Lower lobe of right lung (tissue), 2 donors: ENCODE data around the gene TMEM240. TPM values are rescaled to one million over a fixed set of nuclear protein-coding genes. Genes with fewer than 3 reads are reported as not detected.

Experiments
- ATAC-seq, 2 donors: fragments of 200-7000 bp; cut with Tn5 transposase; one replicate each; pipeline ENCODE4 v1.9.1; 2020 to 2022; ENCODE audit warnings: mild to moderate bottlenecking in 2 of 2, moderate library complexity in 2 of 2
- DNase-seq: peaks from one replicate; pipeline ENCODE4 v3.0.0-alpha.2; 2020
- H3K27ac ChIP-seq: fragments of 200-600 bp; one replicate; pipeline ENCODE4 v1.8.0; 2022
- H3K27me3 ChIP-seq: fragments of 200-600 bp; one replicate; pipeline ENCODE4 v1.8.0; 2022; ENCODE audit warnings: low read depth
- H3K36me3 ChIP-seq: fragments of 200-600 bp; one replicate; pipeline ENCODE4 v1.8.0; 2022; ENCODE audit warnings: mild to moderate bottlenecking
- H3K4me1 ChIP-seq: fragments of 200-600 bp; one replicate; pipeline ENCODE4 v1.8.0; 2022
- H3K4me3 ChIP-seq: fragments of 200-600 bp; one replicate; pipeline ENCODE4 v1.8.0; 2022; ENCODE audit warnings: mild to moderate bottlenecking
- H3K9me3 ChIP-seq: fragments of 200-600 bp; one replicate; pipeline ENCODE4 v1.8.0; 2022
- CTCF ChIP-seq: fragments of 200-600 bp; IDR thresholded peaks from one replicate; pipeline ENCODE4 v1.8.0; 2022; ENCODE audit warnings: antibody characterized with exemption, mild to moderate bottlenecking
- intact Hi-C: fragments of 100-400 bp; cut with DNase I; formaldehyde crosslinking; loops from one replicate; pipeline ENCODE4 v1.11.0; 2022
- total RNA-seq: library from RNA; stranded (reverse); fragmentation: NEBNext Ultra II Directional; extraction: Animal tissue kit (Norgen Biotek cat#: 25700); gene quantifications from one replicate; pipeline ENCODE4 v1.2.1, GENCODE V29; 2021
- donor health status: DM: no; HTN: yes; CAD: no; lungs with severe emphysema.

TMEM240 gene
- total RNA-seq, 1 donor from 2014 or later: 3.9 TPM

DNA sequence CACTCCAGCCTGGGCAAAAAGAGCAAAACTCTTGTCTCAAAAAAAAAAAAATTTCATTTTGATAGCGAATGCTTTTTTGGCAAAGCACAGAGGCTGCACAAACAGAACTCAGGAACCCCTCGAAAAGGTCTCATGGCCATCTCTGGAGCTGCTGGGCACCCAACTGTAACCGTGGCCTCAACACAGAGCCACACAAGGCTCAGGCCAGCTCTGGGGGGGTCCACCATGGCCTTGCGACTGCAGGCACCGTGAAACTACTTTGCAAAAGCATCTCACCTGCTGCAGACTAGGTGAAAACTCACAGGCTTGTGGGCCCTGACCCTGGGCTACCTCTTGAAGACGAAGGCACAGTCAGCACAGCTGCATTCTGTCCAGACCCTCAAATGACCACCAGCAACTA lies 16.1 kb upstream of the TMEM240 start:
- Histone ChIP-seq H3K4me3 (no peak overlapping the region), H3K36me3 (peaks cover 24% of the 10 kb centered on the region), H3K27ac (no peak overlapping the region), H3K9me3 (no peaks in the 10 kb centered on the region), H3K27me3 (no peaks in the 10 kb centered on the region), H3K4me1 (no peaks in the 10 kb centered on the region)
- TF ChIP-seq CTCF: no peak
- ATAC-seq (no peak), DNase-seq (no peak)
- intact Hi-C loops: no loop called here

DNA sequence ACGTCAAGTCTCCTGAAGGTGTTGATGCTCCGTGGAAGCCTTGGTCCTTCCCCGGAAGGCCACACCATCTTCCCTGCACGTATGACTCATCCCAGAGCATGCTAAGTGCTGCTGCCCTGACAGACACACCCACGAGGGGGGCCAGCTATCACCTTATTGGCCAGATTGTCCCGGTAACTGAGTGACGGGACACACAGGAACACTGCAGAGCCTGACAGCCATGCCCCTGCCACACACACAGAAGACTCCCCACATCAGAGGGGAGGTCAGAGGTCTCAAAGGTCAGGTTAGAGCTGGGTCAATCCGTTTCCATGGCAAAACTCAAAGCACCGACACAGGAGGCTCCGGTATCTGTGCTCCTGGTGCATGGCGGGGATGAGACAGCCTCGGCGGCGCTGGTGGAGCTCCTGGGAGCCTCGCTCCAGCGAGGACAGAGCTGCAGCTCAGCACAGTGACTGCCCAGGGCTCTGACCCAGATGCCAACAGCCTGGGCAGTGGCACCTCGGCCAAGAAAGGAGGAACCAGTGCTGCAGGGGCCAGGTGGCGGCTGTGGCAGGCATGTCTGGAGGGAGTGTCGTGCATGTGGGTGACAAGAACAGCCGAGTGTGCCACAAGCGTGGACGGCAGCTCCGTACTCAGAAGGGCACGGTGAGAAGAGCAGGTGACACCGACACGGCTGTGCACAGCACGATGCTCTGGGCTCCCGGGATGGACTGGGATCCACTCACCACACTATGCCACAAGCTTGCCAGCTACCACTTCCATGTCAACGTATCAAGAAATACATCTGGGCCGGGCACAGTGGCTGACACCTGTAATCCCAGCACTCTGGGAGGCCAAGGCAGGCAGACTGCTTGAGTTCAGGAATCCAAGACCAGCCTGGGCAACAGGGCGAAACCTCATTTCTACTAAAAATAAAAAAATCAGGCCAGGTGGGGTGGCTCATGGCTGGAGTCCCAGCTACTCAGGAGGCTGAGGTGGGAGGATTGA lies 14.8 kb upstream of the TMEM240 start:
- intact Hi-C loops: no loop called here
- Histone ChIP-seq H3K27me3 (no peaks in the 10 kb centered on the region), H3K27ac (peak overlapping the region; percentile 11), H3K36me3 (peaks cover 12% of the 10 kb centered on the region), H3K4me3 (no peak overlapping the region), H3K9me3 (no peaks in the 10 kb centered on the region), H3K4me1 (no peaks in the 10 kb centered on the region)
- peak; percentile 13 to 20 for ATAC-seq
- TF ChIP-seq CTCF: no peak
- DNase-seq: no peak

DNA sequence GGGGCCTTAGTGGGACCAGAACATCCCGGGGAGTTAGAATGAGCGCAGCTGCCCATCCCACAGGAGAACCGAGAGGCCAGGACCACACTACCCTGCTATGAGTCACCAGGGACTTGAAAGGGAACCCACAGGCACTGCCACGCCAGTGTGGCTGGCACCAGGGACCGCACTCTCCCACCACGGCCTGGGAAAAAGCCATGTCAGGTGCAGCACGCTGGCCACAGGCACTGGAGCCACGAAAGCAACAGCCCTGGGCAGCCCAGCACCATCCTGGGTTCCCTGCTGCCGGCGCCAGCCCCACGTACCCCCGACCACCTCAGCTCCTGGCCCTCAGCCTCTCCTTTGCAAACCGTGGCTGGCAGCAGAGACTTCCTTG lies 14.1 kb upstream of the TMEM240 start:
- Histone ChIP-seq H3K36me3 (peaks cover 5% of the 10 kb centered on the region), H3K4me1 (no peaks in the 10 kb centered on the region), H3K27me3 (no peaks in the 10 kb centered on the region), H3K9me3 (no peaks in the 10 kb centered on the region), H3K27ac (peak overlapping the region; percentile 11), H3K4me3 (no peak overlapping the region)
- intact Hi-C loops: no loop called here
- no peak for DNase-seq
- TF ChIP-seq CTCF: no peak
- ATAC-seq: peak; percentile 3 to 4

DNA sequence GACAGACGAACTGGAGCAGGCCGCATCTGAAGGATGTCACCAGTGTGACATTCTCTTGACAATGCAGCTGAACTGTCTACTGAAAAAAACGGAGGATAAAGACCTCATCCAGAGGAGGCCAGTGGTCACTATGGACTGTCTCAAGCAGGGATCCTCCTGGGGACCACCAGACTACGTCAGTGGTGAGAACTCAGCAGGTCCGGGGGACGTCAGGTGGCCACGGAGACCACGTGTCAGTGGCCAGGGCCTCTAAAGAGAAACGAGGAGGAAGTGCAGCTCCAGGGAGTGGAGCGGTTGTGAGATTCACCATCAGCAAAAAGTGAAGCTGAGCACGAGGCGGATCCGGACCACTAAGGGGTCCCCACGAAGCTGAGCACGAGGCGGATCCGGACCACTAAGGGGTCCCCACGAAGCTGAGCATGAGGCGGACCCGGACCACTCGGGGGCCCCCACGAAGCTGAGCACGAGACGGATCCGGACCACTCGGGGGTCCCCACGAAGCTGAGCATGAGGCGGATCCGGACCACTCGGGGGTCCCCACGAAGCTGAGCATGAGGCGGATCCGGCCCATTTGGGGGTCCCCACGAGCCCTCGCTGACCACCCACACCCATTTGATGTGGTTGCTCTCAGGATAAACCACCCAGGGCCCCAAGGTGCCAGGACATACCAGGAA lies 13.5 kb upstream of the TMEM240 start:
- Histone ChIP-seq H3K36me3 (peaks cover 5% of the 10 kb centered on the region), H3K27ac (no peak overlapping the region), H3K4me3 (no peak overlapping the region), H3K9me3 (no peaks in the 10 kb centered on the region), H3K27me3 (no peaks in the 10 kb centered on the region), H3K4me1 (no peaks in the 10 kb centered on the region)
- TF ChIP-seq CTCF: no peak
- intact Hi-C loops: no loop called here
- DNase-seq (no peak), ATAC-seq (no peak)

DNA sequence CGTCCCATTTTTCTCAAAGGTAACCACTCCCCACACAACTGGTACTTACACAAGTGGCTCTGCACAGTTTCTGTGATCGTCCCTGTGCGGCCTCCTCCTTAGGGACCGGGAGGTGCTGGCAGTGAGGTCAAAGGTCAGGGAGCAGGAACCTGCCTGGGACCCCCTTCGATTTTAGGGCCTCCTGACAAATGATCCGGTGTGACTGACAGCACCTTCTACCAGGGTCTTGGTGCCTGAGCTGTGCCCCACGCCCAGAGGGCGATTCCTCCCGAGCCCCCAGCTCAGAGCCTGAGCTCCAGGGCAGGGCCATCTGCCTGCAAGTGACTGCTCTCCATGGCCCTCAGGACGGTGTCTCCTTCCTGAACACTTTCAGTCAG lies 11.8 kb upstream of the TMEM240 start:
- Histone ChIP-seq H3K9me3 (no peaks in the 10 kb centered on the region), H3K36me3 (peaks cover 5% of the 10 kb centered on the region), H3K4me1 (no peaks in the 10 kb centered on the region), H3K27ac (no peak overlapping the region), H3K4me3 (no peak overlapping the region), H3K27me3 (no peaks in the 10 kb centered on the region)
- intact Hi-C loops: no loop called here
- no peak for ATAC-seq
- no peak for TF ChIP-seq CTCF
- no peak for DNase-seq
